Aorta (tissue), 5 donors: Measurements from ENCODE around the gene PTH2R. TPM values are rescaled to one million over a fixed set of nuclear protein-coding genes. Genes with fewer than 3 reads are reported as not detected.

Source experiments
- ATAC-seq: fragments of 200-7000 bp; cut with Tn5 transposase; one replicate; pipeline ENCODE4 v1.9.1; 2022; ENCODE audit warnings: moderate library complexity; ENCODE audit not compliant: low FRiP score
- DNase-seq, 2 donors: peaks; one replicate each; pipeline ENCODE4 v3.0.0-alpha.2; 2020
- H3K27ac ChIP-seq, 2 donors: one replicate each; pipeline ENCODE4 v1.5.1; 2013; ENCODE audit warnings: low read length in 2 of 2, mild to moderate bottlenecking in 2 of 2, moderate library complexity in 2 of 2, control low read depth in 1 of 2, inconsistent platforms in 1 of 2, low read depth in 1 of 2
- H3K27me3 ChIP-seq, 2 donors: one replicate each; pipeline ENCODE4 v1.6.1; 2013; ENCODE audit warnings: control low read depth in 1 of 2, low read length in 1 of 2, mild to moderate bottlenecking in 1 of 2, moderate library complexity in 1 of 2; ENCODE audit not compliant: insufficient read depth in 2 of 2, control insufficient read depth in 1 of 2
- H3K36me3 ChIP-seq, 2 donors: one replicate each; pipeline ENCODE4 v1.6.1; 2013; ENCODE audit warnings: control low read depth in 1 of 2, low read length in 1 of 2, mild to moderate bottlenecking in 1 of 2; ENCODE audit not compliant: insufficient read depth in 2 of 2, control insufficient read depth in 1 of 2
- H3K4me1 ChIP-seq, 2 donors: one replicate each; pipeline ENCODE4 v1.6.1; 2013; ENCODE audit warnings: low read length in 2 of 2, control low read depth in 1 of 2, mild to moderate bottlenecking in 1 of 2, moderate library complexity in 1 of 2; ENCODE audit not compliant: insufficient read depth in 2 of 2, control insufficient read depth in 1 of 2
- H3K4me3 ChIP-seq, 2 donors: one replicate each; pipeline ENCODE4 v1.5.1; 2013; ENCODE audit warnings: low read length in 2 of 2, control low read depth in 1 of 2, mild to moderate bottlenecking in 1 of 2
- H3K9me3 ChIP-seq: one replicate; pipeline ENCODE4 v1.6.1; 2013; ENCODE audit warnings: mild to moderate bottlenecking, low read length; ENCODE audit not compliant: control insufficient read depth
- WGBS, 2 donors: extraction: QIAGEN DNeasy Blood & Tissue Kit; methylation state at CpG; one replicate each; pipeline ENCODE4 v1.1.7; 2013; 5-methylcytosine and 5-hydroxymethylcytosine counted together
- intact Hi-C, 2 donors: fragments of 100-400 bp; cut with DNase I; formaldehyde crosslinking; loops; one replicate each; pipeline versions ENCODE4 v1.14.2 to v1.15.0; 2022
- long read RNA-seq, 2 donors: library from polyadenylated mRNA; unstranded; transcript quantifications; one replicate each; pipeline ENCODE4 v2.0.0, GENCODE V29; 2020 to 2021
- polyA plus RNA-seq, 2 donors: library from polyadenylated mRNA; stranded (reverse); fragments of 200-250 nt; gene quantifications; one replicate each; pipeline ENCODE4 v1.2.3, GENCODE V29; 2013
- total RNA-seq, 2 donors: library from RNA; stranded (reverse); fragmentation: NEBNext Ultra II Directional; extraction: Animal tissue kit (Norgen Biotek cat#: 25700); gene quantifications; one replicate each; pipeline ENCODE4 v1.2.1, GENCODE V29; 2021
- donor health status: healthy with polysubstance abuse.
- donor health status: Bipolar disorder and iron deficiency.
- donor health status: DM: no; HTN: no; CAD: no.
- donor health status: DM: no; HTN: no; CAD: no.
- donor health status: DM: yes; HTN: yes; CAD: no.

The PTH2R gene, protein sequence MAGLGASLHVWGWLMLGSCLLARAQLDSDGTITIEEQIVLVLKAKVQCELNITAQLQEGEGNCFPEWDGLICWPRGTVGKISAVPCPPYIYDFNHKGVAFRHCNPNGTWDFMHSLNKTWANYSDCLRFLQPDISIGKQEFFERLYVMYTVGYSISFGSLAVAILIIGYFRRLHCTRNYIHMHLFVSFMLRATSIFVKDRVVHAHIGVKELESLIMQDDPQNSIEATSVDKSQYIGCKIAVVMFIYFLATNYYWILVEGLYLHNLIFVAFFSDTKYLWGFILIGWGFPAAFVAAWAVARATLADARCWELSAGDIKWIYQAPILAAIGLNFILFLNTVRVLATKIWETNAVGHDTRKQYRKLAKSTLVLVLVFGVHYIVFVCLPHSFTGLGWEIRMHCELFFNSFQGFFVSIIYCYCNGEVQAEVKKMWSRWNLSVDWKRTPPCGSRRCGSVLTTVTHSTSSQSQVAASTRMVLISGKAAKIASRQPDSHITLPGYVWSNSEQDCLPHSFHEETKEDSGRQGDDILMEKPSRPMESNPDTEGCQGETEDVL
- total RNA-seq = under 1 TPM in 1 of 2 donors, not detected in 1; 0.18 TPM
- not detected for polyA plus RNA-seq
- long read RNA-seq, donor 1 = 0 reads
- long read RNA-seq, donor 2 = 0 reads

DNA sequence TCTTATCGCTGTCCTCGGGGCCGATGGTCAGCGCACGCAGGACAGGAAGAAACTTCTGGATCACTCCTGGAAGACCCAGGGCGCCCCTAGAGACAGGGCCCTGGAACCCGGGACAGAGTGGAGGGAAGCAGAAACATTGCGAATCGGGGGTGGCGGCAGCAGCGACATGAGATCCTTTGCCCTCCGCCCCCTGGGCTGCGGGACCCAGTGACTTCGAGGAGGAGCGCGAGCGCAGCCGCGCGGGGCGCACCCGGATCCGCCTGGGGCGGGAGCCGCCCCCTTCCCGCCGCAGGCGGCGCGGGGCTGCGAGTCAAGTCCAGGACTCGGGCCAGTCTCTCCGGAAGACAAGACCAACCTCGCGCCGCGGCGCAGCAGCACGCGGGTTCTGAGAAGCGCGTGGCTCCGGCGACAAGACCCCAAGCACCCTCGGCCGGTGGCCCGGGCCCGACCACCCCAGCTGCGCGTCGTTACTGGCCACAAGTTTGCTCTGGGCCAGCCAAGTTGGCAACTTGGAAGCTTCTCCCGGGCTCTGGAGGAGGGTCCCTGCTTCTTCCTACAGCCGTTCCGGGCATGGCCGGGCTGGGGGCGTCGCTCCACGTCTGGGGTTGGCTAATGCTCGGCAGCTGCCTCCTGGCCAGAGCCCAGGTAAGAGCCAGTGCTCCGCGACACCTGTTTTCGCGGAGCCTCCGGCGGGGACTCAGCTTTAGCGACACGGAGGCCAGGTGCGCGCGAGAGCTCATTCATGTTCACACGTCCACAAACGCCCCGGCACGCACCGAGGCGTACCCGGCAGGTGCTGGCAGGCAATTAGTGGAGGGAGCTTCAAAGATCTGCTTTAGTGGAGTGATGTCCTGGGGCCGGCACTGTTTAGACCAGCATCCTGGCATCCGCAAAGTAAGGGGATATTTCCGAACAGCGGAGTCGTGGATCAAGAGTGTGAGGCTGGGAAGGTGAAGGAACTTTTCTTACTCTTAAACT lies at the start of gene PTH2R:
TSS of gene PTH2R (plus strand) at position 319 of the 978 bp plus-strand sequence. CDS start at position 571, 252 bp downstream.
- no peaks in the 10 kb centered on the region for H3K9me3 ChIP-seq
- H3K4me1 ChIP-seq = no peaks in the 10 kb centered on the region
- peak within 1 kb of the TSS in 1 of 2 donors; percentile 10 for H3K4me3 ChIP-seq
- H3K27me3 ChIP-seq = peaks cover 0 to 3% of the 10 kb centered on the region in 2 donors
- ATAC-seq (no peak), DNase-seq (peak; percentile 35 to 67)
- 3% methylated on average over 74 to 82 of the region's 82 CpGs for WGBS, 2 donors
- no peaks in the 10 kb centered on the region for H3K36me3 ChIP-seq
- intact Hi-C loops = no loop called here
- H3K27ac ChIP-seq = no peak within 1 kb of the TSS

GRCh38 chr2:208356846-208357574 lies 49.6 kb upstream of the PTH2R start:
- intact Hi-C loops = no loop called here
- 2 to 6% methylated on average over 1 of the region's 1 CpG for WGBS, 2 donors
- DNase-seq = no peak
- Histone ChIP-seq H3K27me3 (no peaks in the 10 kb centered on the region), H3K9me3 (no peaks in the 10 kb centered on the region), H3K4me3 (no peak overlapping the region), H3K4me1 (no peaks in the 10 kb centered on the region), H3K27ac (no peak overlapping the region), H3K36me3 (peaks cover 3 to 7% of the 10 kb centered on the region in 2 donors)
- ATAC-seq = no peak

DNA sequence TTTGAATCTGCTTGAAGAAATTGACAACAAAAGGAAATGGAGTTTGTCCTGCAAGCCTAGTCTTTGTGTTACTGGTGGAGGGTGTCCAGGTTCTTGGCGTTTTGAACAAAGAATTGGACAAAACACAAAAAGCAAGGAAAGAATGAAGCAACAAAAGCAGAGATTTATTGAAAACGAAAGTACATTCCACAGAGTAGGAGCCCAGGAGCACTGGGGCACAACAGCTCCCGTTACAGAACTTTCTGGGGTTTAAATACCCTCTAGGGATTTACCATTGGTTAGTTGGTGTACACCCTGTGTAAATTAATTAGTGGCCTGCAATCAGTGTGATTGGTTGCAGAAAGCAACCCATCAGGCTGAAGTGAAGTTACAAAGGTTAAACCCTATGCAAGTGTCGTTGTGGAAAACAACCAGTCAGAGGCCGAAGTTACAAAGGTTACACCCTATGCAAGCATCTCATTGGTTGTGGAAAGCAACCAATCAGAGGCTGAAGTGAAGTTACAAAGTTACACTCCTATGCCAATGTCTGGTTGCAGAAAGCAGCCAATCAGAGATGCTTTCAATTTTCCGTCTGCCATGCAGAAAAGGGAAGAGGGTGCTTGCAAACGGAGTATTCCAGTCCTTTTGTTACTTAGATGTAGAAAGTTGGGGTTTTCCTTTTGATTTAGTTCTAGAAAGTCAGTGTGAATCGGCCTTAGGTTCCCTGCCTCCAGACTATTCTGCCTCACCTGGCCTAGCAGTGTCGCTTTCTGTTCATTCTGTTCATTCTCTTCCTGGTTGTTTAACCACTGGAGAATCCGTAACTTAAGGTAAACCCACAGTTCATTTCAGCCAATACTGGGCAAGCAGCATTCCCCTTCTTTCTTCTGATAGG lies 47.6 kb upstream of the PTH2R start:
- H3K9me3 ChIP-seq = no peaks in the 10 kb centered on the region
- DNase-seq (no peak), ATAC-seq (no peak)
- no peaks in the 10 kb centered on the region for H3K4me1 ChIP-seq
- H3K27ac ChIP-seq = no peak overlapping the region
- no peak overlapping the region for H3K4me3 ChIP-seq
- H3K27me3 ChIP-seq = no peaks in the 10 kb centered on the region
- H3K36me3 ChIP-seq = peaks cover 3 to 6% of the 10 kb centered on the region in 2 donors
- 70 to 72% methylated on average over 10 of the region's 10 CpGs for WGBS, 2 donors
- intact Hi-C loops = no loop called here

- H3K36me3 ChIP-seq = peaks cover 3 to 6% of the 10 kb centered on the region in 2 donors
- peak in 1 of 2 donors; percentile 52 for DNase-seq
- H3K4me1 ChIP-seq = no peaks in the 10 kb centered on the region
- H3K27me3 ChIP-seq = no peaks in the 10 kb centered on the region
- 92 to 95% methylated on average over 17 of the region's 17 CpGs for WGBS, 2 donors
- H3K9me3 ChIP-seq = no peaks in the 10 kb centered on the region
- intact Hi-C loops = no loop called here
- H3K4me3 ChIP-seq = no peak overlapping the region
- H3K27ac ChIP-seq = no peak overlapping the region
- ATAC-seq = no peak
Observed at GRCh38 chr2:208359632-208359986, 47.0 kb upstream of the PTH2R start.

GRCh38 chr2:208360259-208361076 lies 46.1 kb upstream of the PTH2R start:
- Histone ChIP-seq H3K27me3 (no peaks in the 10 kb centered on the region), H3K4me3 (no peak overlapping the region), H3K36me3 (no peaks in the 10 kb centered on the region), H3K9me3 (no peaks in the 10 kb centered on the region), H3K27ac (no peak overlapping the region), H3K4me1 (no peaks in the 10 kb centered on the region)
- 94% methylated on average over 48 of the region's 48 CpGs for WGBS, 2 donors
- intact Hi-C loops = no loop called here
- ATAC-seq = peak; percentile 33
- DNase-seq = peak in 1 of 2 donors; percentile 73

DNA sequence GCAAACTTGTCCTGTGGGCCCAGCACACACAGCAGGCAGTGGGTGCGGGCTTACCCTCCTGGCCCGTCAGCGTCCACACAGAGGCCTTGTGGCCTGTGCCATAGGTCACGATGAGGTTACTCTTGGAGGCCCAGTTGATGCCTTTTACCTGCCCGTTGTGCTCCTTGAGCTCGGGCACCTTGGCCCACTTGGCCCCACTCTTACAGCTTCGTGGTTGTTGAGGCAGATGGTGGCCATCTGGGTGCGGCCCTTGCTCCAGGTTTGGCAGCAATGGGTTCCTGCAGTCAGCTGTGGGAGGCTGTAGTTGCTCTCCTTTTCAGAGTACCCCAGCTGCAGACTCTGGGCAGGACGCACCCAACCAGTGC lies 45.5 kb upstream of the PTH2R start:
- Histone ChIP-seq H3K27ac (no peak overlapping the region), H3K36me3 (no peaks in the 10 kb centered on the region), H3K4me3 (no peak overlapping the region), H3K4me1 (no peaks in the 10 kb centered on the region), H3K9me3 (no peaks in the 10 kb centered on the region), H3K27me3 (no peaks in the 10 kb centered on the region)
- intact Hi-C loops = no loop called here
- 96 to 98% methylated on average over 9 of the region's 9 CpGs for WGBS, 2 donors
- ATAC-seq (no peak), DNase-seq (no peak)

- Histone ChIP-seq H3K36me3 (no peaks in the 10 kb centered on the region), H3K27me3 (no peaks in the 10 kb centered on the region), H3K9me3 (no peaks in the 10 kb centered on the region), H3K4me1 (no peaks in the 10 kb centered on the region), H3K4me3 (no peak overlapping the region), H3K27ac (no peak overlapping the region)
- ATAC-seq (no peak), DNase-seq (no peak)
- 65% methylated on average over 2 of the region's 2 CpGs for WGBS, 2 donors
- intact Hi-C loops = no loop called here
Observed at GRCh38 chr2:208363485-208363884, 43.1 kb upstream of the PTH2R start.
